GM18861 (cell line): ENCODE data around the gene RNF144A.

ENCODE experiments used
- ATAC-seq: cut with Tn5 transposase; IDR thresholded peaks from one replicate; pipeline ENCODE4 v1.9.1; 2021; ENCODE audit not compliant: unreplicated experiment

RNF144A gene

GRCh38 chr2:6945821-6946220 lies 28.6 kb downstream of the RNF144A start:
- no peak for ATAC-seq

- ATAC-seq: no peak
These were observed 29.5 kb downstream of the RNF144A start for GRCh38 chr2:6946722-6947121.

- no peak for ATAC-seq
These were observed 30.9 kb downstream of the RNF144A start for GRCh38 chr2:6947929-6948676.

- ATAC-seq: no peak
These were observed 31.6 kb downstream of the RNF144A start for GRCh38 chr2:6948677-6949351.

GRCh38 chr2:6951046-6951445 lies 33.8 kb downstream of the RNF144A start:
- no peak for ATAC-seq

GRCh38 chr2:6952101-6952500 lies 34.9 kb downstream of the RNF144A start:
- no peak for ATAC-seq

- no peak for ATAC-seq
These were observed 37.4 kb downstream of the RNF144A start for GRCh38 chr2:6954586-6954985.

- no peak for ATAC-seq
These were observed 38.4 kb downstream of the RNF144A start for GRCh38 chr2:6955511-6956136.

GRCh38 chr2:6956566-6956965 lies 39.4 kb downstream of the RNF144A start:
- ATAC-seq: no peak

GRCh38 chr2:6957031-6957714 lies 40.0 kb downstream of the RNF144A start:
- ATAC-seq: no peak

- no peak for ATAC-seq
These were observed 40.9 kb downstream of the RNF144A start for GRCh38 chr2:6957910-6958615.

GRCh38 chr2:6958616-6959235 lies 41.5 kb downstream of the RNF144A start:
- no peak for ATAC-seq

GRCh38 chr2:6959751-6960150 lies 42.5 kb downstream of the RNF144A start:
- ATAC-seq: no peak

- no peak for ATAC-seq
These were observed 43.4 kb downstream of the RNF144A start for GRCh38 chr2:6960659-6961058.

- ATAC-seq: no peak
These were observed 46.5 kb downstream of the RNF144A start for GRCh38 chr2:6963727-6964126.

GRCh38 chr2:6965071-6965795 lies 48.0 kb downstream of the RNF144A start:
- no peak for ATAC-seq

GRCh38 chr2:6966446-6966940 lies 49.3 kb downstream of the RNF144A start:
- no peak for ATAC-seq

- ATAC-seq: no peak
These were observed 50.1 kb downstream of the RNF144A start for GRCh38 chr2:6967301-6967700.

- no peak for ATAC-seq
These were observed 51.3 kb downstream of the RNF144A start for GRCh38 chr2:6968319-6969100.
